Loucy (cell line): ENCODE measurements around the gene PPID.

Source experiments
- H2AFZ ChIP-seq: fragments of 200-600 bp; sonication (generic); 2 replicates; pipeline ENCODE4 v1.6.0; 2016; ENCODE audit warnings: antibody characterized with exemption, mild to moderate bottlenecking, low read length, moderate library complexity
- H3F3A ChIP-seq: fragments of 200-600 bp; 2 replicates; pipeline ENCODE4 v1.6.0; 2016; ENCODE audit warnings: antibody characterized with exemption, low read depth, mild to moderate bottlenecking
- H3K27me3 ChIP-seq: fragments of 200-600 bp; sonication (generic); 2 replicates; pipeline ENCODE4 v1.6.1; 2014; ENCODE audit warnings: low read length, mild to moderate bottlenecking; ENCODE audit not compliant: insufficient read depth, poor library complexity, severe bottlenecking
- H3K36me3 ChIP-seq: fragments of 200-600 bp; sonication (generic); 2 replicates; pipeline ENCODE4 v1.6.1; 2016; ENCODE audit warnings: low read length; ENCODE audit not compliant: insufficient read depth
- H3K4me1 ChIP-seq: fragments of 200-600 bp; sonication (generic); 2 replicates; pipeline ENCODE4 v1.5.1; 2014; ENCODE audit warnings: low read length, mild to moderate bottlenecking; ENCODE audit not compliant: insufficient read depth, poor library complexity, severe bottlenecking
- H3K4me2 ChIP-seq: fragments of 200-600 bp; sonication (generic); 2 replicates; pipeline ENCODE4 v1.6.0; 2014; ENCODE audit warnings: antibody characterized with exemption, low read length, low read depth, mild to moderate bottlenecking; ENCODE audit not compliant: poor library complexity, severe bottlenecking
- H3K4me3 ChIP-seq: fragments of 200-600 bp; sonication (generic); 2 replicates; pipeline ENCODE4 v1.5.1; 2014; ENCODE audit warnings: low read length, mild to moderate bottlenecking, mixed read lengths; ENCODE audit not compliant: poor library complexity, severe bottlenecking
- H3K79me2 ChIP-seq: fragments of 200-600 bp; sonication (generic); 2 replicates; pipeline ENCODE4 v1.6.1; 2014; ENCODE audit warnings: low read length; ENCODE audit not compliant: insufficient read depth
- H3K9ac ChIP-seq: fragments of 200-600 bp; sonication (generic); 2 replicates; pipeline ENCODE4 v1.6.0; 2014; ENCODE audit warnings: mild to moderate bottlenecking, low read depth, low read length, moderate library complexity; ENCODE audit not compliant: poor library complexity, severe bottlenecking
- H3K9me2 ChIP-seq: fragments of 200-600 bp; sonication (generic); replicated peaks from 2 replicates; pipeline ENCODE4 v1.6.1; 2016; ENCODE audit warnings: low read depth, low read length, mixed read lengths
- H3K9me3 ChIP-seq: fragments of 200-600 bp; sonication (generic); 2 replicates; pipeline ENCODE4 v1.6.1; 2014; ENCODE audit warnings: mild to moderate bottlenecking, antibody characterized with exemption, low read length, low read depth; ENCODE audit not compliant: insufficient read depth
- H4K20me1 ChIP-seq: fragments of 200-600 bp; sonication (generic); 2 replicates; pipeline ENCODE4 v1.6.0; 2014; ENCODE audit warnings: antibody characterized with exemption, low read length, mild to moderate bottlenecking; ENCODE audit not compliant: insufficient read depth, poor library complexity, severe bottlenecking
- CTCF ChIP-seq: fragments of 200-600 bp; sonication (generic); conservative IDR thresholded peaks from 2 replicates; pipeline ENCODE4 v1.5.1; 2014; ENCODE audit warnings: mild to moderate bottlenecking, antibody characterized with exemption, low read length
- EZH2phosphoT487 ChIP-seq: fragments of 200-600 bp; IDR thresholded peaks from 2 replicates; pipeline ENCODE4 v1.6.1; 2018; ENCODE audit warnings: antibody characterized with exemption, mild to moderate bottlenecking, moderate library complexity, borderline replicate concordance

Gene PPID

GRCh38 chr4:158671665-158671914, 51.6 kb downstream of the PPID start, which contains the start of gene C4orf46:
Gene C4orf46 (minus strand): TSS chr4:158671887. CDS start chr4:158671801, 86 bp downstream.
- Histone ChIP-seq H3K9ac (peak within 1 kb of the TSS; percentile 92), H3K4me3 (peak within 1 kb of the TSS; percentile 88), H3K27me3 (no peaks in the 10 kb centered on the region), H3K9me3 (no peaks in the 10 kb centered on the region), H3K79me2 (peaks cover 50% of the 10 kb centered on the region), H3K9me2 (no peaks in the 10 kb centered on the region), H3K4me2 (peak within 1 kb of the TSS; percentile 93), H2AFZ (peak within 1 kb of the TSS; percentile 98), H3K4me1 (peaks cover 39% of the 10 kb centered on the region), H3F3A (no peaks in the 10 kb centered on the region; the same call in 1 of the 2 replicates), H4K20me1 (peaks cover 40% of the 10 kb centered on the region), H3K36me3 (no peaks in the 10 kb centered on the region)
- TF ChIP-seq CTCF = no peak
- no peak for TF ChIP-seq EZH2phosphoT487

DNA sequence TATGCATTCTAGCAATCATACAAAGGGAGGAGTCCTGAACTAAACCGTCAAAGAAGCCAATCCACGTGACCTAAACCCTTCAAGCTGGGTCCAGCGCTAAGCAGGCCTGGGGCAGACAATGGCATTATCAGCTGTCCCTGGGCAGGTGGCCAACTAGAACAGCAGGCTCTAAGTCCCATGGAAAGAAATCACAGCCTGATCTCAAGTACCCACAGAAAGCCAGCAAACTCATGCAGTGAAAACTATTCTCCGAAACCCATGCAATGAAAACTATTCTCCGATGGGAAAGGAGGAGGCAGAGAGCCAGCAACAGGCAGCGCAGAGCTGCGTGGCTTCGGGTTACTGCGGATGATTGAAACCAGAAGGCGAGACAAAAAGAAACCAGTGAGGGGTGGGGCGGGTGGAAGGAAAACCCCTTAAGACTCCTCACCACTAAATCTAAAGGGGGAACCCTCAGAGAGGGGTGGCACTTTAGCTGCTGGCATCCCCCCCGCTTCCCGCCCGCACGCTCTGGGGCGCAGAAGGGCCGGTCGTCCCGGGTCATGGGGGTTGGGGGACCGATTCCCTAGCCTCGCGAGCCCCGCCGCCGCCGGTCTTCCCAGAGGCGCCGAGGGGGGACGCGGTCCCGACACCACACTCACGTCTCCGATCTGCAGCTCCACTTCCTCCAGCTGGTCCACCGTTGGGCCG, 52.1 kb downstream of the PPID start:
- peak overlapping the region; percentile 92 for H3K9ac ChIP-seq
- no peaks in the 10 kb centered on the region for H3K9me2 ChIP-seq
- no peaks in the 10 kb centered on the region for H3K9me3 ChIP-seq
- H3K27me3 ChIP-seq = no peaks in the 10 kb centered on the region
- no peaks in the 10 kb centered on the region for H3K36me3 ChIP-seq
- H2AFZ ChIP-seq = peak overlapping the region; percentile 91
- H3K4me1 ChIP-seq = peaks cover 39% of the 10 kb centered on the region
- peaks cover 54% of the 10 kb centered on the region for H3K79me2 ChIP-seq
- peak overlapping the region; percentile 93 for H3K4me2 ChIP-seq
- peaks cover 41% of the 10 kb centered on the region for H4K20me1 ChIP-seq
- no peak for TF ChIP-seq EZH2phosphoT487
- no peak for TF ChIP-seq CTCF
- no peaks in the 10 kb centered on the region; the same call in 1 of the 2 replicates for H3F3A ChIP-seq
- peak overlapping the region; percentile 88 for H3K4me3 ChIP-seq

GRCh38 chr4:158669310-158669709, 53.9 kb downstream of the PPID start:
- Histone ChIP-seq H3K4me3 (peak overlapping the region; percentile 88), H3K9me3 (no peaks in the 10 kb centered on the region), H3K9me2 (no peaks in the 10 kb centered on the region), H3K36me3 (0 out of 2 replicates have a peak, but pooled peaks cover 5% of the 10 kb centered on the region), H3K27me3 (no peaks in the 10 kb centered on the region), H3K4me1 (peaks cover 39% of the 10 kb centered on the region), H4K20me1 (peaks cover 41% of the 10 kb centered on the region), H3F3A (no peaks in the 10 kb centered on the region; the same call in 1 of the 2 replicates), H3K79me2 (peaks cover 54% of the 10 kb centered on the region), H2AFZ (no peak overlapping the region), H3K9ac (peak overlapping the region; percentile 9), H3K4me2 (peak overlapping the region; percentile 93)
- TF ChIP-seq CTCF (no peak), EZH2phosphoT487 (no peak)
